WTC11 (cell line): ENCODE results near the gene ALKBH4. TPM values are rescaled to one million over a fixed set of nuclear protein-coding genes. Genes with fewer than 3 reads are reported as not detected.

Experiments used
- ATAC-seq: fragments of 200-7000 bp; cut with Tn5 transposase; 2 replicates; pipeline ENCODE4 v1.10.0; 2021; ENCODE audit warnings: mild to moderate bottlenecking, moderate library complexity
- CTCF ChIA-PET: fragments of 300-600 bp; sonication (Branson Sonifier 250); formaldehyde crosslinking; loops from one replicate; lab custom pipeline; 2021; ENCODE audit warnings: antibody characterized with exemption; lab: Charles Lee
- POLR2A ChIA-PET: fragments of 350-600 bp; sonication (Branson Sonifier 250); formaldehyde crosslinking; loops from one replicate; lab custom pipeline; 2021; ENCODE audit warnings: antibody characterized with exemption; lab: Charles Lee
- DNase-seq: peaks from one replicate; pipeline ENCODE4 v3.0.0; 2021; ENCODE audit warnings: low spot score
- H3K27ac Mint-ChIP-seq: 2 replicates; pipeline ENCODE4 v1.8.0; 2021; ENCODE audit warnings: mixed read lengths
- H3K27me3 Mint-ChIP-seq: 2 replicates; pipeline ENCODE4 v1.8.0; 2021; ENCODE audit warnings: low read depth, mild to moderate bottlenecking, moderate library complexity, mixed read lengths
- H3K36me3 Mint-ChIP-seq: 2 replicates; pipeline ENCODE4 v1.8.0; 2021; ENCODE audit warnings: mixed read lengths
- H3K4me1 Mint-ChIP-seq: 2 replicates; pipeline ENCODE4 v1.8.0; 2022; ENCODE audit warnings: mixed read lengths
- H3K4me3 Mint-ChIP-seq: 2 replicates; pipeline ENCODE4 v1.8.0; 2021; ENCODE audit warnings: mild to moderate bottlenecking, moderate library complexity, mixed read lengths
- H3K9me3 Mint-ChIP-seq: 2 replicates; pipeline ENCODE4 v1.8.0; 2021; ENCODE audit warnings: mixed read lengths
- CREB1 ChIP-seq: sonication (generic); formaldehyde crosslinking; IDR thresholded peaks from 2 replicates; pipeline ENCODE4 v1.8.0; 2023; ENCODE audit warnings: mild to moderate bottlenecking, missing genetic modification reagents
- GABPB1 ChIP-seq: sonication (generic); formaldehyde crosslinking; IDR thresholded peaks from 2 replicates; pipeline ENCODE4 v1.8.1; 2023; ENCODE audit warnings: mild to moderate bottlenecking, missing genetic modification reagents
- GTF2I ChIP-seq: fragments of 250-450 bp; sonication (Bioruptor Pico); conservative IDR thresholded peaks from 2 replicates; pipeline ENCODE4 v1.4.0; 2021; ENCODE audit warnings: mild to moderate bottlenecking
- JUN ChIP-seq: sonication (generic); formaldehyde crosslinking; IDR thresholded peaks from 2 replicates; pipeline ENCODE4 v1.8.0; 2023; ENCODE audit warnings: mild to moderate bottlenecking, missing genetic modification reagents
- RELA ChIP-seq: sonication (generic); formaldehyde crosslinking; IDR thresholded peaks from 2 replicates; pipeline ENCODE4 v1.8.1; 2022; ENCODE audit warnings: missing genetic modification reagents, mild to moderate bottlenecking, borderline replicate concordance
- USF2 ChIP-seq: sonication (generic); formaldehyde crosslinking; IDR thresholded peaks from 2 replicates; pipeline ENCODE4 v1.8.1; 2023; ENCODE audit warnings: mild to moderate bottlenecking, missing genetic modification reagents, moderate library complexity
- ZNF532 ChIP-seq: fragments of 250-450 bp; sonication (Bioruptor Pico); IDR thresholded peaks from 2 replicates; pipeline ENCODE4 v1.9.0; 2021; ENCODE audit warnings: mild to moderate bottlenecking, borderline replicate concordance
- total RNA-seq: library from RNA; stranded (reverse); gene quantifications from 3 replicates; pipeline ENCODE4 v1.2.3, GENCODE V29; 2021
- TF ChIP-seq, protein P1 (sequence below): fragments of 250-450 bp; sonication (Bioruptor Pico); conservative IDR thresholded peaks from 2 replicates; pipeline ENCODE4 v1.9.0; 2021; ENCODE audit warnings: mild to moderate bottlenecking
- TF ChIP-seq, protein P2 (sequence below): sonication (generic); formaldehyde crosslinking; conservative IDR thresholded peaks from 2 replicates; pipeline ENCODE4 v1.8.1; 2023; ENCODE audit warnings: mild to moderate bottlenecking, low read depth, missing genetic modification reagents, moderate library complexity
- TF ChIP-seq, protein P3 (sequence below): sonication (generic); formaldehyde crosslinking; IDR thresholded peaks from 2 replicates; pipeline ENCODE4 v1.8.1; 2023; ENCODE audit warnings: mild to moderate bottlenecking, missing genetic modification reagents

Gene ALKBH4
- total RNA-seq, 1 experiment from 2014 or later = 20.4 TPM

DNA sequence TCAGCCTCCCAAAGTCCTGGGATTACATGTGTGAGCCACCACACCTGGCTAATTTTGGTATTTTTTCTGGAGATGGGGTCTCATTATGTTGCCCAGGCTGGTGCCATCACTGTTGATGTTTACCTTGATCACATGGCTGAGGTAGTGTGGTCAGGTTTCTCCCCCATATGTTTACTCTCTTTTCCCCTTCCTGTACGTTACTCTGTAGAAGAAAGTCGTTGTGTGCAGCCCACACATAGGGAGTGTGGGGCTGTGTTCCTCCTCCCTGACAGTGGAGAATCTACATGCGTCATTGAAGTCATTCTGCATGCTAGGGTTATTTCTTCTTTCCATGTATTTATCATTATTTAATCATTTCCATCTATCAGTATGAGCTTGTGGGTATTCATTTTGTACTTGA, 47.6 kb downstream of the ALKBH4 start:
- Mint-ChIP-seq H3K36me3 (peaks cover 38% of the 10 kb centered on the region), H3K4me1 (no peaks in the 10 kb centered on the region), H3K27me3 (no peaks in the 10 kb centered on the region), H3K9me3 (no peaks in the 10 kb centered on the region), H3K4me3 (no peak overlapping the region), H3K27ac (no peak overlapping the region; the same call in 1 of the 2 replicates)
- no peak for ATAC-seq
- ChIA-PET CTCF (no interaction called here), POLR2A (no interaction called here)
- DNase-seq = no peak
- no peak for TF ChIP-seq JUN (CRISPR knock-in tag)
- TF ChIP-seq, protein P1, sequence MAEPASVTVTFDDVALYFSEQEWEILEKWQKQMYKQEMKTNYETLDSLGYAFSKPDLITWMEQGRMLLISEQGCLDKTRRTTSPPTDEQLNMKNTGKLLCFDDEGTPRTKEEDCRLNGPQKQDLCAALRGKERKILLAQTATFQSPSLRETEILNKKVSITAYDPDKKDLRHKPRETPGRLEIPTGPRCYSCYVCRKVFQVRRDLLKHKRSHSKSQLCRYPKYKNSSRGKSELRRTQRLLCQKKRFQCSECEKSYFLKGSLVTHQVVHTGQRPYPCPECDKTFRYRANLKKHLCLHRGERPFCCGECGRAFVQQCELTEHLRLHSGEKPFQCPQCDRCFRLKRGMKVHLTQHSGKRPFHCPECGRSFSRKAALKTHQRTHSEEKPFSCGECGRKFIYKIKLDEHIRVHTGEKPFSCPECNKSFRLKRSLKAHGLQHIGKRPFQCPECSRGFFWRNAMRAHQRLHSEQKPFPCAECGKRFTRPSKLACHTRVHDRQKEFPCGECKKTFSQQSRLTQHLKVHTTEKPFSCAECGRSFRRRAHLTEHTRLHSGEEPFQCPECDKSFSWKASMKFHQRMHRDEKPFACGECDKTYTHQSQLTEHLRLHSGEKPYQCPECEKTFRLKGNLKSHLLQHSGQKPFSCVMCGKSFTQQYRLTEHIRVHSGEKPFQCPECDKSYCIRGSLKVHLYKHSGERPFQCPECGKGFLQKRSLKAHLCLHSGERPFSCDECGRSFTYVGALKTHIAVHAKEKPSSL (CRISPR knock-in tag) = no peak
- no peak for TF ChIP-seq USF2 (CRISPR knock-in tag)
- TF ChIP-seq GABPB1 (CRISPR knock-in tag) = no peak
- TF ChIP-seq RELA (CRISPR knock-in tag) = no peak
- TF ChIP-seq, protein P2, sequence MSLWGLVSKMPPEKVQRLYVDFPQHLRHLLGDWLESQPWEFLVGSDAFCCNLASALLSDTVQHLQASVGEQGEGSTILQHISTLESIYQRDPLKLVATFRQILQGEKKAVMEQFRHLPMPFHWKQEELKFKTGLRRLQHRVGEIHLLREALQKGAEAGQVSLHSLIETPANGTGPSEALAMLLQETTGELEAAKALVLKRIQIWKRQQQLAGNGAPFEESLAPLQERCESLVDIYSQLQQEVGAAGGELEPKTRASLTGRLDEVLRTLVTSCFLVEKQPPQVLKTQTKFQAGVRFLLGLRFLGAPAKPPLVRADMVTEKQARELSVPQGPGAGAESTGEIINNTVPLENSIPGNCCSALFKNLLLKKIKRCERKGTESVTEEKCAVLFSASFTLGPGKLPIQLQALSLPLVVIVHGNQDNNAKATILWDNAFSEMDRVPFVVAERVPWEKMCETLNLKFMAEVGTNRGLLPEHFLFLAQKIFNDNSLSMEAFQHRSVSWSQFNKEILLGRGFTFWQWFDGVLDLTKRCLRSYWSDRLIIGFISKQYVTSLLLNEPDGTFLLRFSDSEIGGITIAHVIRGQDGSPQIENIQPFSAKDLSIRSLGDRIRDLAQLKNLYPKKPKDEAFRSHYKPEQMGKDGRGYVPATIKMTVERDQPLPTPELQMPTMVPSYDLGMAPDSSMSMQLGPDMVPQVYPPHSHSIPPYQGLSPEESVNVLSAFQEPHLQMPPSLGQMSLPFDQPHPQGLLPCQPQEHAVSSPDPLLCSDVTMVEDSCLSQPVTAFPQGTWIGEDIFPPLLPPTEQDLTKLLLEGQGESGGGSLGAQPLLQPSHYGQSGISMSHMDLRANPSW (CRISPR knock-in tag) = no peak

DNA sequence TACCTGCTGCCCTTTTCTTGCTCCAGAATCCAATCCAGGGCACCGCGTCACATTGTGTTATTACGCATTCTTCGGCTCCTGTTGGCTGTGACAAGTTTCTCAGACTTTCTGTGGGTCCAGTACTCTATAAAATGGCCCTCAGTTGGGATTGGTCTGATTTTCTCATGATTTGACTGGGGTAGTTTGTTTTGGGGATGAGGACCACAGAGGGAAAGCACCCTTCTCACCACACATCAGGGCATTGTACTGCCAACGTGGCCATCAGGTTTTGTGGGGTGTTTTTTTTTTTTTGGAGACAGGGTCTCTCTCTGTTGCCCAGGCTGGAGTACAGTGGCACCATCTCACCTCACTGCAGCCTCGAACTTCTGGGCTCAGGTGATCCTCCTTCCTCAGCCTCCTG, 48.3 kb downstream of the ALKBH4 start:
- Mint-ChIP-seq H3K9me3 (no peaks in the 10 kb centered on the region), H3K27ac (no peak overlapping the region), H3K4me3 (no peak overlapping the region), H3K4me1 (no peaks in the 10 kb centered on the region), H3K27me3 (no peaks in the 10 kb centered on the region), H3K36me3 (peaks cover 44% of the 10 kb centered on the region)
- DNase-seq (no peak), ATAC-seq (no peak)
- ChIA-PET POLR2A (no interaction called here), CTCF (interaction anchor here (3.0 kb wide), 1 partner anchor 12 kb away, joined by 10 read pairs; no protein-coding TSS in a partner anchor)
- no peak for TF ChIP-seq CREB1 (CRISPR knock-in tag)
- TF ChIP-seq, protein P3, sequence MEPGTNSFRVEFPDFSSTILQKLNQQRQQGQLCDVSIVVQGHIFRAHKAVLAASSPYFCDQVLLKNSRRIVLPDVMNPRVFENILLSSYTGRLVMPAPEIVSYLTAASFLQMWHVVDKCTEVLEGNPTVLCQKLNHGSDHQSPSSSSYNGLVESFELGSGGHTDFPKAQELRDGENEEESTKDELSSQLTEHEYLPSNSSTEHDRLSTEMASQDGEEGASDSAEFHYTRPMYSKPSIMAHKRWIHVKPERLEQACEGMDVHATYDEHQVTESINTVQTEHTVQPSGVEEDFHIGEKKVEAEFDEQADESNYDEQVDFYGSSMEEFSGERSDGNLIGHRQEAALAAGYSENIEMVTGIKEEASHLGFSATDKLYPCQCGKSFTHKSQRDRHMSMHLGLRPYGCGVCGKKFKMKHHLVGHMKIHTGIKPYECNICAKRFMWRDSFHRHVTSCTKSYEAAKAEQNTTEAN (CRISPR knock-in tag) = no peak
- no peak for TF ChIP-seq ZNF532 (CRISPR knock-in tag)
- no peak for TF ChIP-seq GTF2I (CRISPR knock-in tag)
